ENCODE data around the gene HAGH.

HAGH gene

DNA sequence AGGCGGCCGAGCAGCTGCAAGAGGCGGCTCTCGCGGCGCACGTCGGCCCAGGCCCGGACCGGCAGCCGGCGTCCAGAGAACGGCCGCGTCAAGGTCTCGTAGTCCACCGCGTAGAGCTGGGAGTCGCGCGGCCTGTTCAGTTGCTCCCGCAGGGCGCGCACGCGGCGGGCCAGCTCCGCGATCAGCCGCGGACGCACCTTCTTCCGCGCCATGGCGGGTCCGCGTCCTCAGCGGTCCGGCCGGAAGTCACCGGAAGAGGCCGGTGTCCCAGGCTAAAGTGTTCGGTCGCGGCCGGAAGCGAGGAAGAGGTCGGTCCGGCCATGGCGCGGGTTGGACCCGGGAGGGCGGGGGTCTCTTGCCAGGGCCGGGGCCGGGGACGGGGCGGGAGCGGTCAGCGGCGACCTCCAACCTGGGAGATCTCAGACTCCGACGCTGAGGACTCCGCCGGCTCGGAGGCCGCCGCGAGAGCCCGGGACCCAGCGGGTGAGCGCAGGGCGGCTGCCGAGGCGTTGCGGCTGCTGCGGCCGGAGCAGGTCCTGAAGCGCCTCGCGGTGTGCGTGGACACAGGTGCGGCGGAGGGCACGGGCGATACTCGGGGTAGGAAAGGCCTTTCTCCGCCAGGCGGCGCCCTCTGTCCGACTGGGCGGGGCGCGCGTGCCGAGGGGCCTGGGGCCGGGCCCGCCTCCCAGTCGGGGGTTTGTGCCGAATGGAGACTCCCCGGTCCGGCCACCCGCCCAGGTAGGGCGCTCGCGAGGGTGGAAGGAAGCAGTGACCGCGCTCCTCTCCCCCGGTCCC is 53.5 kb downstream of the HAGH start, which contains the start of gene MRPS34 (continued):
- TF ChIP-seq ZNF48 (tag by site-specific recombination; IDR thresholded peaks at IDR 0.05) (no peak), SP7 (tag by site-specific recombination; IDR thresholded peaks at IDR 0.05) (peak; percentile 80), ZNF596 (tag by site-specific recombination; IDR thresholded peaks at IDR 0.05) (peak; percentile 45; the same call in 1 of the 2 replicates), GLIS2 (tag by site-specific recombination; IDR thresholded peaks at IDR 0.05) (peak; percentile 86), ZNF571 (tag by site-specific recombination; IDR thresholded peaks at IDR 0.05) (no peak), ZBTB21 (tag by site-specific recombination; IDR thresholded peaks at IDR 0.05) (no peak), ZNF169 (tag by site-specific recombination; IDR thresholded peaks at IDR 0.05) (no peak), RBAK (tag by site-specific recombination; IDR thresholded peaks at IDR 0.05) (no peak), SP2 (tag by site-specific recombination; IDR thresholded peaks at IDR 0.05) (peak; percentile 65), ZNF660 (tag by site-specific recombination; IDR thresholded peaks at IDR 0.05) (peak; percentile 83), KLF16 (tag by site-specific recombination; IDR thresholded peaks at IDR 0.05) (peak; percentile 62), ZNF391 (tag by site-specific recombination; IDR thresholded peaks at IDR 0.05; ENCODE audit: borderline replicate concordance, low read depth) (peak; percentile 75; the same call in 1 of the 2 replicates), ZNF416 (tag by site-specific recombination; IDR thresholded peaks at IDR 0.05) (no peak), ZSCAN16 (tag by site-specific recombination; IDR thresholded peaks at IDR 0.05) (0 out of 2 replicates have a peak, but pooled peaks have one; percentile 63), ZFP41 (tag by site-specific recombination; IDR thresholded peaks at IDR 0.05; ENCODE audit: borderline replicate concordance) (no peak), WT1 (tag by site-specific recombination; IDR thresholded peaks at IDR 0.05) (no peak), ZNF670 (tag by site-specific recombination; IDR thresholded peaks at IDR 0.05; ENCODE audit: low read depth) (no peak), ZNF23 (tag by site-specific recombination; IDR thresholded peaks at IDR 0.05; ENCODE audit: borderline replicate concordance) (no peak), ZFP69B (tag by site-specific recombination; IDR thresholded peaks at IDR 0.05) (peak; percentile 76), KLF1 (tag by site-specific recombination; IDR thresholded peaks at IDR 0.05) (peak; percentile 79; the same call in 1 of the 2 replicates), ZNF335 (tag by site-specific recombination; conservative IDR thresholded peaks at IDR 0.05) (no peak; the same call in none of the 2 replicates), ZNF561 (tag by site-specific recombination; IDR thresholded peaks at IDR 0.05; ENCODE audit: borderline replicate concordance) (peak; percentile 83)
- TF ChIP-seq, protein P1, sequence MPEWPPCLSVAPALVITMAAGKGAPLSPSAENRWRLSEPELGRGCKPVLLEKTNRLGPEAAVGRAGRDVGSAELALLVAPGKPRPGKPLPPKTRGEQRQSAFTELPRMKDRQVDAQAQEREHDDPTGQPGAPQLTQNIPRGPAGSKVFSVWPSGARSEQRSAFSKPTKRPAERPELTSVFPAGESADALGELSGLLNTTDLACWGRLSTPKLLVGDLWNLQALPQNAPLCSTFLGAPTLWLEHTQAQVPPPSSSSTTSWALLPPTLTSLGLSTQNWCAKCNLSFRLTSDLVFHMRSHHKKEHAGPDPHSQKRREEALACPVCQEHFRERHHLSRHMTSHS (tag by site-specific recombination; IDR thresholded peaks at IDR 0.05), result no peak
- TF ChIP-seq, protein P2, sequence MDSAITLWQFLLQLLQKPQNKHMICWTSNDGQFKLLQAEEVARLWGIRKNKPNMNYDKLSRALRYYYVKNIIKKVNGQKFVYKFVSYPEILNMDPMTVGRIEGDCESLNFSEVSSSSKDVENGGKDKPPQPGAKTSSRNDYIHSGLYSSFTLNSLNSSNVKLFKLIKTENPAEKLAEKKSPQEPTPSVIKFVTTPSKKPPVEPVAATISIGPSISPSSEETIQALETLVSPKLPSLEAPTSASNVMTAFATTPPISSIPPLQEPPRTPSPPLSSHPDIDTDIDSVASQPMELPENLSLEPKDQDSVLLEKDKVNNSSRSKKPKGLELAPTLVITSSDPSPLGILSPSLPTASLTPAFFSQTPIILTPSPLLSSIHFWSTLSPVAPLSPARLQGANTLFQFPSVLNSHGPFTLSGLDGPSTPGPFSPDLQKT (IDR thresholded peaks at IDR 0.05; ENCODE audit: borderline replicate concordance, low read depth, low read length), result no peak; the same call in 1 of the 2 replicates
- TF ChIP-seq, protein P3, sequence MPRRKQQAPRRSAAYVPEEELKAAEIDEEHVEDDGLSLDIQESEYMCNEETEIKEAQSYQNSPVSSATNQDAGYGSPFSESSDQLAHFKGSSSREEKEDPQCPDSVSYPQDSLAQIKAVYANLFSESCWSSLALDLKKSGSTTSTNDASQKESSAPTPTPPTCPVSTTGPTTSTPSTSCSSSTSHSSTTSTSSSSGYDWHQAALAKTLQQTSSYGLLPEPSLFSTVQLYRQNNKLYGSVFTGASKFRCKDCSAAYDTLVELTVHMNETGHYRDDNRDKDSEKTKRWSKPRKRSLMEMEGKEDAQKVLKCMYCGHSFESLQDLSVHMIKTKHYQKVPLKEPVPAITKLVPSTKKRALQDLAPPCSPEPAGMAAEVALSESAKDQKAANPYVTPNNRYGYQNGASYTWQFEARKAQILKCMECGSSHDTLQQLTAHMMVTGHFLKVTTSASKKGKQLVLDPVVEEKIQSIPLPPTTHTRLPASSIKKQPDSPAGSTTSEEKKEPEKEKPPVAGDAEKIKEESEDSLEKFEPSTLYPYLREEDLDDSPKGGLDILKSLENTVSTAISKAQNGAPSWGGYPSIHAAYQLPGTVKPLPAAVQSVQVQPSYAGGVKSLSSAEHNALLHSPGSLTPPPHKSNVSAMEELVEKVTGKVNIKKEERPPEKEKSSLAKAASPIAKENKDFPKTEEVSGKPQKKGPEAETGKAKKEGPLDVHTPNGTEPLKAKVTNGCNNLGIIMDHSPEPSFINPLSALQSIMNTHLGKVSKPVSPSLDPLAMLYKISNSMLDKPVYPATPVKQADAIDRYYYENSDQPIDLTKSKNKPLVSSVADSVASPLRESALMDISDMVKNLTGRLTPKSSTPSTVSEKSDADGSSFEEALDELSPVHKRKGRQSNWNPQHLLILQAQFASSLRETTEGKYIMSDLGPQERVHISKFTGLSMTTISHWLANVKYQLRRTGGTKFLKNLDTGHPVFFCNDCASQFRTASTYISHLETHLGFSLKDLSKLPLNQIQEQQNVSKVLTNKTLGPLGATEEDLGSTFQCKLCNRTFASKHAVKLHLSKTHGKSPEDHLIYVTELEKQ (tag by site-specific recombination; IDR thresholded peaks at IDR 0.05; ENCODE audit: borderline replicate concordance), result peak; percentile 32; the same call in 1 of the 2 replicates
- TF ChIP-seq, protein P4, sequence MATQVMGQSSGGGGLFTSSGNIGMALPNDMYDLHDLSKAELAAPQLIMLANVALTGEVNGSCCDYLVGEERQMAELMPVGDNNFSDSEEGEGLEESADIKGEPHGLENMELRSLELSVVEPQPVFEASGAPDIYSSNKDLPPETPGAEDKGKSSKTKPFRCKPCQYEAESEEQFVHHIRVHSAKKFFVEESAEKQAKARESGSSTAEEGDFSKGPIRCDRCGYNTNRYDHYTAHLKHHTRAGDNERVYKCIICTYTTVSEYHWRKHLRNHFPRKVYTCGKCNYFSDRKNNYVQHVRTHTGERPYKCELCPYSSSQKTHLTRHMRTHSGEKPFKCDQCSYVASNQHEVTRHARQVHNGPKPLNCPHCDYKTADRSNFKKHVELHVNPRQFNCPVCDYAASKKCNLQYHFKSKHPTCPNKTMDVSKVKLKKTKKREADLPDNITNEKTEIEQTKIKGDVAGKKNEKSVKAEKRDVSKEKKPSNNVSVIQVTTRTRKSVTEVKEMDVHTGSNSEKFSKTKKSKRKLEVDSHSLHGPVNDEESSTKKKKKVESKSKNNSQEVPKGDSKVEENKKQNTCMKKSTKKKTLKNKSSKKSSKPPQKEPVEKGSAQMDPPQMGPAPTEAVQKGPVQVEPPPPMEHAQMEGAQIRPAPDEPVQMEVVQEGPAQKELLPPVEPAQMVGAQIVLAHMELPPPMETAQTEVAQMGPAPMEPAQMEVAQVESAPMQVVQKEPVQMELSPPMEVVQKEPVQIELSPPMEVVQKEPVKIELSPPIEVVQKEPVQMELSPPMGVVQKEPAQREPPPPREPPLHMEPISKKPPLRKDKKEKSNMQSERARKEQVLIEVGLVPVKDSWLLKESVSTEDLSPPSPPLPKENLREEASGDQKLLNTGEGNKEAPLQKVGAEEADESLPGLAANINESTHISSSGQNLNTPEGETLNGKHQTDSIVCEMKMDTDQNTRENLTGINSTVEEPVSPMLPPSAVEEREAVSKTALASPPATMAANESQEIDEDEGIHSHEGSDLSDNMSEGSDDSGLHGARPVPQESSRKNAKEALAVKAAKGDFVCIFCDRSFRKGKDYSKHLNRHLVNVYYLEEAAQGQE (tag by site-specific recombination; IDR thresholded peaks at IDR 0.05), result no peak
- TF ChIP-seq, protein P5, sequence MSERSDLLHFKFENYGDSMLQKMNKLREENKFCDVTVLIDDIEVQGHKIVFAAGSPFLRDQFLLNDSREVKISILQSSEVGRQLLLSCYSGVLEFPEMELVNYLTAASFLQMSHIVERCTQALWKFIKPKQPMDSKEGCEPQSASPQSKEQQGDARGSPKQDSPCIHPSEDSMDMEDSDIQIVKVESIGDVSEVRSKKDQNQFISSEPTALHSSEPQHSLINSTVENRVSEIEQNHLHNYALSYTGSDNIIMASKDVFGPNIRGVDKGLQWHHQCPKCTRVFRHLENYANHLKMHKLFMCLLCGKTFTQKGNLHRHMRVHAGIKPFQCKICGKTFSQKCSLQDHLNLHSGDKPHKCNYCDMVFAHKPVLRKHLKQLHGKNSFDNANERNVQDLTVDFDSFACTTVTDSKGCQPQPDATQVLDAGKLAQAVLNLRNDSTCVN (tag by site-specific recombination; optimal IDR thresholded peaks at IDR 0.05), result peak; percentile 99

All from HEK293 (cell line).